ENCODE results near the gene GTF2H3.
A peak's percentile ranks its signal among the peaks of the same experiment; 100 is the strongest.
"Not testable (repeated sequence)": the region's sequence is repeated elsewhere in the genome, so short reads cannot be mapped to it uniquely, and the experiment has no call there.

GTF2H3 gene

GRCh38 chr12:123633379-123634141, at the start of gene GTF2H3, which contains the start of gene EIF2B1:
Gene GTF2H3 (plus strand): TSS chr12:123633829. CDS start chr12:123633860, 31 bp downstream.
Gene EIF2B1 (minus strand): TSS chr12:123633686. CDS start chr12:123633557, 129 bp downstream.
- H3K9me3 ChIP-seq (ENCODE audit: control insufficient read depth, insufficient read depth, low read length) = no peaks in the 10 kb centered on the region
- peaks cover 8% of the 10 kb centered on the region for H3K36me3 ChIP-seq (ENCODE audit: control insufficient read depth, insufficient read depth, low read length)
- H3K27me3 ChIP-seq (ENCODE audit: control insufficient read depth, insufficient read depth, low read length) = no peaks in the 10 kb centered on the region
- peak within 1 kb of the TSS; percentile 99 for H3K4me3 ChIP-seq (ENCODE audit: low read depth, low read length)
- peak within 1 kb of the TSS; percentile 97 for H3K9ac ChIP-seq (ENCODE audit: low read depth, low read length)
- no peaks in the 10 kb centered on the region for H3K4me1 ChIP-seq (ENCODE audit: control insufficient read depth, insufficient read depth, low read length)

DNA sequence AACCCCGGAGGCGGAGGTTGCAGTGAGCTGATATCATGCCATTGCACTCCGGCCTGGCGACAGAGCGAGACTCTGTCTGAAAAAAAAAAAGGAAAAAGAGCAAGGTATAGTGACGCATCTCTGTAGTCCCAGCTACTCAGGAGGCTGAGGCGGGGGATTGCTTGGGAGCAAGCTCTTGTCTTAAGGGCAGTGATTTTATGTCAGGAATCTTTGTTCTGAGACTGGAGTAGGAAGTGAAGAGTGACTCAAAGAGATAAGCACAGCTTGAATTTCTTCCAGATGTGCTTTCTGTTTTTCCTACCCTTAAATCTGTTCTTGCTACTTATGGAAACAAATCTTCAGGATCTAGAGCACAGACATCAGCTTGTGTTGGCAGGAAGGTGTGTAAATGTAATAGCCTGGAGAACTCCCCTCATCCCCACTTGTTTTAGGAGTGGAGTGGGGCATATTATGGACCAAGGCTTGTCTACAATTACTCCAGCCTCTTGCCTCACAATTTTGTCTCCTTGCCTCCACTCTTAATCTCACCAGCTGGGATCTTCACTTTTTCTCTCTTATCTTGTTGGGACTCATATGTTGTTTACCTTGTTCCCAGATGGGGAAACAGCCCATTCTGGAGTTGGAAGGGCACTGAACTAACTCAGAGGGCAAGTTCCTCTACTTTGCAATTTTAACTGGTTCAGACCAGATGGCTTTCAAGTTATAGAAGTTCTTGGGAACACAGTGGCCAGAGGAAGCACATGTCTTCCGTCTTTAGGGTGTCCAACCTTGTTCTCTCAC, 41.7 kb upstream of the GTF2H3 start:
- Histone ChIP-seq H3K4me1 (ENCODE audit: control insufficient read depth, insufficient read depth, low read length) (no peaks in the 10 kb centered on the region), H3K27me3 (ENCODE audit: control insufficient read depth, insufficient read depth, low read length) (no peaks in the 10 kb centered on the region), H3K9me3 (ENCODE audit: control insufficient read depth, insufficient read depth, low read length) (no peaks in the 10 kb centered on the region), H3K9ac (ENCODE audit: low read depth, low read length) (no peak overlapping the region), H3K36me3 (ENCODE audit: control insufficient read depth, insufficient read depth, low read length) (peaks cover 17% of the 10 kb centered on the region), H3K4me3 (ENCODE audit: low read depth, low read length) (no peak overlapping the region)

DNA sequence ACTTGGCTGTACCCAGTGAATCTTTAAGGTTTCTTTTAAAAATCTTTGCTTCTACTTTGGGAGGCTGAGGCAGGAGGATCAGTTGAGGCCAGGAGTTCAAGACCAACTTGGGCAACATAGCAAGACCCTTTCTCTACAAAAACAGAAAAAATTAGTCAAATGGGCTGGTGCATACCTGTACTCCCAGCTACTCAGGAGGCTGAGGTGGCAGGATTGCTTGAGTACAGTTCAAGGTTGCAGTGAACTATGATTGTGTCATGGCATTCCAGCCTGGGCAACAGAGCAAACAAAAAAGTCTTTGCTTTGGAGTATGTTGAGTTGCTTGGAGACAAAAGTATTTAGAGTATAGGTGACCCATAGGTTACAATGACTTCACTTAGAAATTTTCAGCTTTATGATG, 37.9 kb upstream of the GTF2H3 start:
- H3K36me3 ChIP-seq (ENCODE audit: control insufficient read depth, insufficient read depth, low read length) = peaks cover 17% of the 10 kb centered on the region
- H3K9me3 ChIP-seq (ENCODE audit: control insufficient read depth, insufficient read depth, low read length) = no peaks in the 10 kb centered on the region
- no peaks in the 10 kb centered on the region for H3K4me1 ChIP-seq (ENCODE audit: control insufficient read depth, insufficient read depth, low read length)
- H3K9ac ChIP-seq (ENCODE audit: low read depth, low read length) = no peak overlapping the region
- H3K4me3 ChIP-seq (ENCODE audit: low read depth, low read length) = no peak overlapping the region
- no peaks in the 10 kb centered on the region for H3K27me3 ChIP-seq (ENCODE audit: control insufficient read depth, insufficient read depth, low read length)

DNA sequence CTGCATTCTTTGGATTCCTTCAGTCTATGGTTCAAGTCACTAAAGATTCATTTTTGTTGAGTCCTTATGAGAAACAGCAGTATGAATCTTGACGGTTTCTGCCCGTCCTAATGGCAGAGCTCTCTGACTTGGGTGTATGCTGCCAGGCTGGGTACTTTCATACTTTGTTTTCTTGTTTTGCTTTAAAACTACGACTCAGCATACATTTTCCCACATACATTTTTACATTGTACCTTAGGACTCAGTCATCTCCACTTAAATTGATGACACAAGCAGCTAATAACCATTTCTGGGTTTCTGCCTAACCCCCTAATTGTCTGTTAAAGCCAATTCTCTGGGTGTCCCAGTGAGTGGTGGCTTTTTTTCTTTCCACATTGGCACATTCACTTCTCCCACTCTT, 36.5 kb upstream of the GTF2H3 start:
- H3K9ac ChIP-seq (ENCODE audit: low read depth, low read length) = no peak overlapping the region
- H3K9me3 ChIP-seq (ENCODE audit: control insufficient read depth, insufficient read depth, low read length) = no peaks in the 10 kb centered on the region
- H3K4me3 ChIP-seq (ENCODE audit: low read depth, low read length) = no peak overlapping the region
- no peaks in the 10 kb centered on the region for H3K27me3 ChIP-seq (ENCODE audit: control insufficient read depth, insufficient read depth, low read length)
- no peaks in the 10 kb centered on the region for H3K4me1 ChIP-seq (ENCODE audit: control insufficient read depth, insufficient read depth, low read length)
- peaks cover 14% of the 10 kb centered on the region for H3K36me3 ChIP-seq (ENCODE audit: control insufficient read depth, insufficient read depth, low read length)

- Histone ChIP-seq H3K4me1 (ENCODE audit: control insufficient read depth, insufficient read depth, low read length) (no peaks in the 10 kb centered on the region), H3K9me3 (ENCODE audit: control insufficient read depth, insufficient read depth, low read length) (no peaks in the 10 kb centered on the region), H3K4me3 (ENCODE audit: low read depth, low read length) (no peak overlapping the region), H3K27me3 (ENCODE audit: control insufficient read depth, insufficient read depth, low read length) (no peaks in the 10 kb centered on the region), H3K36me3 (ENCODE audit: control insufficient read depth, insufficient read depth, low read length) (peaks cover 7% of the 10 kb centered on the region), H3K9ac (ENCODE audit: low read depth, low read length) (no peak overlapping the region)
These were observed 35.1 kb upstream of the GTF2H3 start for GRCh38 chr12:123598522-123598921.

DNA sequence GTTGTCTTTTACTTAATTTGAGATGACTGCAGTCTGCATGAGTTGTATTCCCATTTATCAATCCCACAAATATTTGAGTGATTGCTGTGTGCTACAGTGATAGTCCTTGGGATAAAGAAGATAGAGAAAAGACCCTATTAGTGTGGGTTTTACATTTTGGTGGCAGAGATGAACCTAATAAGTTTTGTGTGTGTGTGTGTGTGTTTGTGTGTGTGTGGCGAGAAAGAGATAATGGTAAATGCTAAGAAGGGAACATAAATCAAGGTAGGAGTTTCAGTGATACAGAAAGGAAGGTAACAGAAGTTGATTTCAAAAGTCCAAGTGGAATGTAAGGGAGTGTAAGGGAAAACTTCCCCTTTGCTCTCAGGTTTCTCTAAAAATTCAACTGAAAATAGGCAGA, 34.3 kb upstream of the GTF2H3 start:
- Histone ChIP-seq H3K36me3 (ENCODE audit: control insufficient read depth, insufficient read depth, low read length) (peaks cover 6% of the 10 kb centered on the region), H3K4me1 (ENCODE audit: control insufficient read depth, insufficient read depth, low read length) (no peaks in the 10 kb centered on the region), H3K9ac (ENCODE audit: low read depth, low read length) (no peak overlapping the region), H3K27me3 (ENCODE audit: control insufficient read depth, insufficient read depth, low read length) (no peaks in the 10 kb centered on the region), H3K4me3 (ENCODE audit: low read depth, low read length) (no peak overlapping the region), H3K9me3 (ENCODE audit: control insufficient read depth, insufficient read depth, low read length) (no peaks in the 10 kb centered on the region)

GRCh38 chr12:123599721-123600120, 33.9 kb upstream of the GTF2H3 start:
- peaks cover 5% of the 10 kb centered on the region for H3K36me3 ChIP-seq (ENCODE audit: control insufficient read depth, insufficient read depth, low read length)

GRCh38 chr12:123601602-123602489, 31.8 kb upstream of the GTF2H3 start, which contains the start of gene DDX55:
Gene DDX55 (plus strand): TSS chr12:123602099. CDS start chr12:123602149, 50 bp downstream.
- H3K27me3 ChIP-seq (ENCODE audit: control insufficient read depth, insufficient read depth, low read length) = no peaks in the 10 kb centered on the region
- H3K4me1 ChIP-seq (ENCODE audit: control insufficient read depth, insufficient read depth, low read length) = no peaks in the 10 kb centered on the region
- H3K36me3 ChIP-seq (ENCODE audit: control insufficient read depth, insufficient read depth, low read length) = peaks cover 23% of the 10 kb centered on the region
- peak within 1 kb of the TSS; percentile 92 for H3K9ac ChIP-seq (ENCODE audit: low read depth, low read length)
- peak within 1 kb of the TSS; percentile 99 for H3K4me3 ChIP-seq (ENCODE audit: low read depth, low read length)
- no peaks in the 10 kb centered on the region for H3K9me3 ChIP-seq (ENCODE audit: control insufficient read depth, insufficient read depth, low read length)

More at GRCh38 chr12:123599721-123600120, 33.9 kb upstream of the GTF2H3 start:
- Histone ChIP-seq H3K27me3 (ENCODE audit: control insufficient read depth, insufficient read depth, low read length) (no peaks in the 10 kb centered on the region), H3K4me1 (ENCODE audit: control insufficient read depth, insufficient read depth, low read length) (no peaks in the 10 kb centered on the region), H3K9ac (ENCODE audit: low read depth, low read length) (no peak overlapping the region), H3K4me3 (ENCODE audit: low read depth, low read length) (no peak overlapping the region), H3K9me3 (ENCODE audit: control insufficient read depth, insufficient read depth, low read length) (no peaks in the 10 kb centered on the region)

- H3K4me1 ChIP-seq (ENCODE audit: control insufficient read depth, insufficient read depth, low read length) = no peaks in the 10 kb centered on the region
- peak overlapping the region; percentile 99 for H3K4me3 ChIP-seq (ENCODE audit: low read depth, low read length)
- peaks cover 27% of the 10 kb centered on the region for H3K36me3 ChIP-seq (ENCODE audit: control insufficient read depth, insufficient read depth, low read length)
- no peaks in the 10 kb centered on the region for H3K27me3 ChIP-seq (ENCODE audit: control insufficient read depth, insufficient read depth, low read length)
- H3K9ac ChIP-seq (ENCODE audit: low read depth, low read length) = peak overlapping the region; percentile 92
- H3K9me3 ChIP-seq (ENCODE audit: control insufficient read depth, insufficient read depth, low read length) = no peaks in the 10 kb centered on the region
These were observed 30.9 kb upstream of the GTF2H3 start for GRCh38 chr12:123602651-123603195.

GRCh38 chr12:123603495-123603894, 30.1 kb upstream of the GTF2H3 start:
- not testable (repeated sequence) for H3K27me3 ChIP-seq (ENCODE audit: control insufficient read depth, insufficient read depth, low read length); H3K9me3 ChIP-seq (ENCODE audit: control insufficient read depth, insufficient read depth, low read length); H3K4me3 ChIP-seq (ENCODE audit: low read depth, low read length); H3K4me1 ChIP-seq (ENCODE audit: control insufficient read depth, insufficient read depth, low read length); H3K9ac ChIP-seq (ENCODE audit: low read depth, low read length)
- peaks cover 34% of the 10 kb centered on the region for H3K36me3 ChIP-seq (ENCODE audit: control insufficient read depth, insufficient read depth, low read length)

DNA sequence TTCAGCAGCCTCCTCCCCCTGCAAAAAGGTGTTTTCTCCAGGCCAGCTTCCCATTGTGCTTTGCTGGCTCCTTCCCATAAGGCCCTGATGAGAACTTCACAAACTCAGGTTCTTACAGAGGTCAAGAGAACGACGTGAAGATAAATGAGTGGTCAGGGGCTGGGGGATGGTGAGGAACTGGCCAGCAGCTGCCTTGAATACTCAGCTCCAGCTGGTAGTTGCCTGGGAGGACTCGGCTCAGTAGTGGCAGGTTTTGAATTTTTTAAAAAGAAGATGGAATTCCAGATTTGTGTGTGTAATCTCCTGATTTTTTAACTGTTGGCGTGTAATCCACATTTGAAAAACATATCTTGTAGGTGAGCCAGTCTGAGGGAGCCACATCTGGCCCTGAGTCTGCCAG, 25.9 kb upstream of the GTF2H3 start:
- Histone ChIP-seq H3K9ac (ENCODE audit: low read depth, low read length) (no peak overlapping the region), H3K4me1 (ENCODE audit: control insufficient read depth, insufficient read depth, low read length) (no peaks in the 10 kb centered on the region), H3K9me3 (ENCODE audit: control insufficient read depth, insufficient read depth, low read length) (no peaks in the 10 kb centered on the region), H3K36me3 (ENCODE audit: control insufficient read depth, insufficient read depth, low read length) (peaks cover 61% of the 10 kb centered on the region), H3K27me3 (ENCODE audit: control insufficient read depth, insufficient read depth, low read length) (no peaks in the 10 kb centered on the region), H3K4me3 (ENCODE audit: low read depth, low read length) (no peak overlapping the region)
